Measurements from ENCODE around the gene SLC5A11.
"Not testable (repeated sequence)": the region's sequence is repeated elsewhere in the genome, so short reads cannot be mapped to it uniquely, and the experiment has no call there.

Gene SLC5A11

GRCh38 chr16:24836836-24837235, 8.9 kb upstream of the SLC5A11 start:
- DNase-seq, result no peak

DNA sequence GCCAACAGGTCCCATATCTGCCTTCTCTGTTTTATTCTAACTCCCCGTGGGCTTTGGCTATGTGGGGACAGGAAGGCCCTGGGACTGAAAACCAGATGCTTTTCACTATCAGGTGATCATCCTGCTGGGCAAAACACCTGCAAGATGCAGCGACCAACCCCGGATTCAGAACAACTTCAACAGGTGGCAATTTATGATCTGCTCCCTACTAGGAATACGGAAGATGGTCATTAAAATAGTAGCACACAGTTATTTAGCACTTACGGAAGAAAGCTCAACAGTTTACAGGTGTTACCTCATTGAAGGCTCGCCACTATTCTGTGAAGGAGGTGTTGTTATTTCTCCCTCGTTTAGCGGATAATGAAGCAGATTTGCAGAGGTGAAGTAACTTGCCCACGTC, 7.8 kb upstream of the SLC5A11 start:
- no peak for DNase-seq

GRCh38 chr16:24838554-24839266, 7.1 kb upstream of the SLC5A11 start:
- DNase-seq, result no peak

- DNase-seq, result no peak
Measured at GRCh38 chr16:24839347-24839972, 6.3 kb upstream of the SLC5A11 start.

DNA sequence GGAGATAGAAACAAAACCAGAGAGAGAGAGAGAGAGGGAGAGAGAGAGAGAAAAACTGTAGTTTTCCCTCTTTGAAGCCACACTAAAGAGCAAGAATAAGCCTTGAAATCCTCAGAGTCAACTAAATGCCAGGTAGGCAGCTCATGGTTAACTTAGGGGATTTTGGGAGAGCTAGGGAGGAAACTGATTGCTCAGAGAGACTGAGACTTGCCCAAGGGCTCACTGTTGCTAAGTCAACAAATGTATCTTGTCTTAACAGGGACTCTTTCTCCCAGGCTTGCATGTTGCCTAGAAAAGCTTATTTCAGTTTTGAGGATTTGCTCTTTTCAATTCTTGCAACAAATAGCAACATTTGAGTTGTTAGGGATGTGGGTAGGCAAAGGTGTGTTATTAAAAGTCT, 4.5 kb upstream of the SLC5A11 start:
- DNase-seq, result no peak

DNA sequence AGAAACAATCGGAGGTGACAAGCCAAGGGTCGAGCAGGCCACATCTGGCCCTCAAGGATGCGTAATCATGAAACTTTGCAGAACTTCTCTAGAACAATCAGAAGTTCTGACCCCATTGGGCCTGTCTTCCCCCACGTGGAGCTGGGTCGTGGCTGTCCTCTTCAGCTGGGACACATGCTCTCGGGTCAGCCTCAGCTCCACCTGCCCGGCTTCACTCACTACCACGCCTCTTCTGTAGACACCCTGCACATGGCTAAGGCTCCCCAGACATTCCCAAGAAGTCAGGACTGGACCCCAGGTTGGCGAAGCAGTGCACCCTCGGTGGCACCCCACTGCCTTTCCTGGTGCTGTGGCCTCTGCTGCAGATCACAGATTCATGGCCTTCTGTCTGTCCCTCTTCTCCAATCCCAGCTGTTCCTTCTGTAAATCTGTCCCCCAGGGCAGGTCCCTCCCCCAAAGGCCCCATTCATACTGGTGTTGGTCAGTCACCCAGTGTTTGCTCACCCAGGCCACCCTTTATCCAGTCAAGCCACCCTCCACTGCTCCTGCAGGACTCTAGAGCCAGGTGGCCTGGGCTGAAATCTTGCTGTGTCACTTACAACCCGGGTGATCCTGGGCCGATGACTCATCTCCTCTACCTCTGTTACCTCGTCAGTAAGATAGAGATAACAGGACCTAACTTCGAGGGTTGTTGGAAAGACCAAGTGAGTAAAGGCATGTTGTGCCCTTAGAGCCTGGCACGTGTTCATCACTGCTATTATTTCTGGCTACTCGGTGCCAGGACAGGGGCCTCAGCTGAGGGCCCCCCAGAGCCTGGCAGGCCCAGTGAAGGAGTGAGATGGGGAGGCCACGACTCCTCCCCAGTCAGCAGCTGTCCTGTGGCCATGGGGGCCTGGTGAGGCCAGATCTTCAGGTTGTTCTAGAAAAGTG, 1.4 kb upstream of the SLC5A11 start:
- DNase-seq, result peak; percentile 60

DNA sequence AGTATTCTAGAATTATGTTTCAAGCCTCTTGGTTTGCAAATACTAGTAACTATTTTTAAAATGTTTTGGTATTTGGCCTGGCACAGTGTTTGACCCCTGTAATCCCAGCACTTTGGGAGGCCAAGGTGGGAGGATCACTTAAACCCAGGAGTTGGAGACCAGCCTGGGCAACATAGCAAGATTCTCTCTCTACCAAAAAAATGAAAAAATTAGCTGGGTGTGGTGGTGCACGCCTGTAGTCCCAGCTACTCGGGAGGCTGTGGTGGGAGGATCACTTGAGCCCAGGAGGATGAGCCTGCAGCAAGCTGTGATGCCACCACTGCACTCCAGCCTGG, 765 bp upstream of the SLC5A11 start:
- not testable (repeated sequence) for DNase-seq

- DNase-seq, result no peak
Measured at GRCh38 chr16:24846548-24847357, 990 bp downstream of the SLC5A11 start.

DNA sequence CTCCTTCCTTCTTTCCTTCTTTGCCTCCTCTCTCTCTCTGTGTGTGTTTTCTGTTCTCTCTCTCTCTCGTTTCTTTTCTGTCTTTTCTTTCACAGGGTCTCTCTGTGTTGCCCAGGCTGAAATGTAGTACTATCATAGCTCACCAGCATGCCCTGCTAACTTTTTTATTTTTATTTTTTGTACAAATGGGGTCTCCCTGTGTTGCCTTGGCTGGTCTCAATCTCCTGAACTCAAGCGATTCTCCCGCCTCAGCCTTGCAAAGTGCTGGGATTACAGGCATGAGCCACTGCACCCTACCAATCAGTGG, 1.5 kb downstream of the SLC5A11 start:
- no peak for DNase-seq

DNA sequence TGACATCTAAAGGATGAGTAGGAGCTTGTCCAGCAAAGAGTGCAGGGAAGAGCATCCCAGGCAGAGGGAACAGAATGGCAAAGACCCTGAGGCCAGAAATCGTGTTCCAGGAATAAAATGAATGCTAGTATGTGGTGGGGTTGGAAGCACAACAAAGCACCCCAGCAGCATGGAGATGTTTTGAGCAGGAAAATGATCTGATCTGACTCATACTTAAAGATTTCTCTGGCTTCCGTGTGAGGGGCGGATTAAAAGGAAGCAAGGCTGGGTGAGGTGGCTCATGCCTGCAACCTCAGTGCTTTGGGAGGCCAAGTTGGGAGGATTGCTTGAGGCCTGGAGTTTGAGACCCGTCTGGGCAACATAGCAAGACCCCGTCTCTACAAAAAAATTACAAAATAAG, 2.3 kb downstream of the SLC5A11 start:
- no peak for DNase-seq

- no peak for DNase-seq
Measured at GRCh38 chr16:24849641-24850040, 3.9 kb downstream of the SLC5A11 start.

GRCh38 chr16:24850289-24850938, 4.7 kb downstream of the SLC5A11 start:
- peak; percentile 65 for DNase-seq

DNA sequence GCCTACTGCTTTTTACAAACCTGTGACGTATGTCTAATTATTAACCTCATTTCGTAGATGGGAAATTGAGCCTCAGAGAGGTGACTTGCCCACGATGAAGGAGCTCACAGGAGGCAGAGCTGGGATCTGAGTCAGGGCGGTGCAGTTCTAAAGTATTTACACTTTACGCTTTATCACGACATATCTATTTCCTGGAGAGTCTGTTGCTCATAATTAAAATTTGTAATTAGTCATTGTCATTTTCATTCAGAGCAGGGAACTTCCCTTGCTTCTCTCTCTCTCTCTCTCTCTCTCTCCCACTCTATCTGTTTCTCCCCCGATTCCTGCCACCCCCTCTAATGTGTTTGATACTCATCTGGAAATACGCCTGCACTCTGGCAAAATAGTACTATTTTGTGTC, 5.9 kb downstream of the SLC5A11 start:
- peak; percentile 76 for DNase-seq

DNA sequence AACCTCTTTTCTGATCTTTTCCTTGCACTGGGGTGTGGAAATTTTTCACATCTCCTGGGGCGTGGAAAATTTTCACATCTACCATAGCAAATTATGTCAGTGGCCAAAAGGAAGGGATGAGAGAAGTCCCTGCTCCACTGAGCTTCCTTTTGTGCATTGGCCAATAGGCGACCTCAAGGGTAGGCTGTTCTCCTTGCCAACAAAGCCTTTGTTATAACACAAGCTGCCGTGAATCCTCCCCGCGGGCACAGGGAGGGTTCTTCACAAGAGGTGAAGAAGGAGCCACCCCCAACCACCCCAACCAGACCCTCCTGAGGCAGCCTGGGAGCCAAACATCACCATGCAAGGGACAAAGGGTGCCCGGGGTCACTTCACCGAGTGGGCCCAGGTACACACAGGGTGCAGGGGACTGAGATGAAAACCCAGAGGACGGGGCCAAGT, 6.5 kb downstream of the SLC5A11 start:
- DNase-seq, result no peak

DNA sequence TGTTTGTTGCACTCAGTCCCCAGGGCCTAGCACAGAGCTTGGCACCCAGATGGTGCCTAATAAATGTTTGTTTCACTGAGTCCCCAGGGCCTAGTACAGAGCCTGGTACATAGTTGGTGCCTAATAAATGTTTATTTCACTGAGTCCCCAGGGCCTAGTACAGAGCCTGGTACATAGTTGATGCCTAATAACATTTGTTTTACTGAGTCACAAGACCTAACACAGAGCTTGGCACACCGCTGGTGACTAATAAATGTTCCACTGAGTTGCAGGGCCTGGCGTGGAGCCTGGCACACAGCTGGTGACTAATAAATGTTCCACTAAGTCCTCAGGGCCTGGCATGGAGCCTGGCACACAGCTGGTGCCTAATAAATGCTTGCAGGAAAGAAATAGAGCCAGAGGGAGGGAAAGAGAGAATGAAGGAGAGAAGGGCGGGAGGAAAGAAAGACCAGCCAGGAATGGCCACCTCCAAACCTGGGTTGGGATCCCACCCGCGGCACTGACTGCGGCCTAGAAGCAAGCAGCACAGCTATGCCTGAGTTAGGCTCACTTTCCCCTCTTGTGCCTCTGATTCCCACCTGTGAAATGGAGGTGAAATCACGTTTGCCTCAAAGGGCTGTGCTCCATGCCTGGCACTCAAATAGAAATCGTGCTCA, 7.5 kb downstream of the SLC5A11 start:
- DNase-seq, result peak; percentile 13

GRCh38 chr16:24853830-24854229, 8.1 kb downstream of the SLC5A11 start:
- no peak for DNase-seq

DNA sequence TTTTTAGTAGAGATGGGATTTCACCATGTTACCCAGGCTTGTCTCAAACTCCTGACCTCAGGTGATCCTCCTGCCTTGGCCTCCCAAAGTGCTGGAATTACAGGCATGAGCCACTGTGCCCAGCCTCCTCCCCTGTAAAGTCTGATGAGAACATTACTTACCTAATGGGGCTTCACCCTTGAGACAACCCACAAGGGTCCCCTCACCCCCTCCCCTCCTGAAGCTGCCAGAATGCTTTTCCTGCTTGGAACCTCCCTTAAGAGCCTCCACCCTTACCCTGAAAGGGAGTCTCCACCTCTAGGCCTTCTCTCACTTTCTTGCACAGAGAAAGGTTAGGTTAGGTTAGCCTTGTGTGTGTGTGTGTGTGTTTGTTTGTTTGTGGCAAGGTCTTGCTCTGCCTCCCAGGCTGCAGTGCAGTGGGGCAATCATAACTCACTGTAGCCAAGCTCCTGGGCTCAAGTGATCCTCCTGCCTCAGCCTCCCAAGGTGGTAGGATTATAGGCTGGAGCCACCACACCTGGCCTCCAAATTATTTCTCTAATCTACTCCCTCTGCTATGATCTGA, 8.9 kb downstream of the SLC5A11 start:
- no peak for DNase-seq

DNA sequence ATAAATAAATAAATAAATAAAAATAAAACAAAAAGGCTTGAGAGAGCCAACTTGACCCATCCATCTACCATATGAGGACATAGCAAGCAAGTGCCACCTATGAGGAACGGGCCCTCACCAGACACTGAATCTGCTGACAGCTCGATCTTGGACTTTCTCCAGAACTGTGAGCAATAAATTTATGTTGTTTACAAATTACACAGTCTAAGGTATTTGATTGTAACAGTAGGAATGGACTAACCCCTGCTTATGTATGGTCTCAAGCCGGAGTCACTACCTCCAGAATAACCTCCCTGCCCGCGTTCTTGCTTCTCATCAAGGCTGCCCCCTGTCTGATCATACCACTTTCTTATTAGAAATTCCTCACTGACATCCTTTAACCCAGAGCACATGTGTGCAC, 9.9 kb downstream of the SLC5A11 start:
- no peak for DNase-seq

GRCh38 chr16:24856871-24857270, 11.1 kb downstream of the SLC5A11 start:
- not testable (repeated sequence) for DNase-seq

DNA sequence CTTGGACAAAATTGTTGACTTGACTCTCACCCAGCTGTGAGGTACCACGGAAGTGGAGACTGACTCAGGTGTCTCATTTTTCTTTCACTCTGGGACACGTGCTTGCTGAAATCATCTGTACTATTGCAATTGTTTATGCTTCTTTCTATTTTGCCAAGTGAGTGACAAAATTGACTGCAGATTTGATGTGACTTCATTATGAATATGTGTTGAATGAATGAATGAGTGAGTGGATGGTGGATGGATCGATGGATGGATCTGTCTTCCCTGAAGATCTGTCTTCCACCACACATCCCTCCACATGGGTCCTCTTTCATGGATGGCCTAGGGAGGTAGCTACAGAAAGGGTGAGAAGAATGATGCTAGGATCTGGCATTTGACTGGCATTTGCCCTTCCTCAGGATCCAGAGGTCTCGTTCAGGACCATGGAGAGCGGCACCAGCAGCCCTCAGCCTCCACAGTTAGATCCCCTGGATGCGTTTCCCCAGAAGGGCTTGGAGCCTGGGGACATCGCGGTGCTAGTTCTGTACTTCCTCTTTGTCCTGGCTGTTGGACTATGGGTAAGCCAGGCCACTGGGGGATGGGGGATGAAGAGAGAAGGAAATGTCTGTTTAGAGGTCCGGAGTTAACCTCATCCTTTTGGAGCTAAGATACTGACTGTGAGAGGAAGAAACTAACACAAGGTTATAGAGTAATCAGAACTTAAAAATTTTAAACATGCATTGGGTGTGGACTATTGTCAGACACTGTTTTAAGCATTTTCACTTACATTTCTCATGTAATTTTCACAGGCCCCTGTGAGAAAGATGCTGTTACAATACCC, 12.7 kb downstream of the SLC5A11 start:
- DNase-seq, result peak; percentile 47

GRCh38 chr16:24861461-24861860, 15.7 kb downstream of the SLC5A11 start:
- DNase-seq, result no peak
